Progenitor cell of endocrine pancreas (in vitro differentiated cells): Measurements from ENCODE around the gene RAPGEF3. TPM values are rescaled to one million over a fixed set of nuclear protein-coding genes. Genes with fewer than 3 reads are reported as not detected.

Experiments used
- DNase-seq: peaks from one replicate; pipeline ENCODE4 v3.0.0; 2021; ENCODE audit warnings: low spot score; ENCODE audit not compliant: unreplicated experiment
- H3K27ac Mint-ChIP-seq: 2 replicates; pipeline ENCODE4 v1.8.0; 2021; ENCODE audit warnings: mild to moderate bottlenecking, moderate library complexity, mixed read lengths
- H3K27me3 Mint-ChIP-seq: 2 replicates; pipeline ENCODE4 v1.8.0; 2021; ENCODE audit warnings: mixed read lengths
- H3K36me3 Mint-ChIP-seq: 2 replicates; pipeline ENCODE4 v1.8.0; 2022; ENCODE audit warnings: mixed read lengths; ENCODE audit not compliant: insufficient read depth
- H3K4me1 Mint-ChIP-seq: 2 replicates; pipeline ENCODE4 v1.8.0; 2021; ENCODE audit warnings: low read depth, mixed read lengths
- H3K4me3 Mint-ChIP-seq: 2 replicates; pipeline ENCODE4 v1.8.0; 2021; ENCODE audit warnings: low read depth, mild to moderate bottlenecking, moderate library complexity, mixed read lengths
- H3K9me3 Mint-ChIP-seq: 2 replicates; pipeline ENCODE4 v1.8.0; 2021; ENCODE audit warnings: low read depth, mixed read lengths
- CTCF ChIP-seq: fragments of 200-600 bp; sonication (generic); IDR thresholded peaks from one replicate; pipeline ENCODE4 v1.5.0; 2021; ENCODE audit warnings: antibody characterized with exemption, mild to moderate bottlenecking; ENCODE audit not compliant: unreplicated experiment
- total RNA-seq: library from RNA; stranded (reverse); gene quantifications from 2 replicates; pipeline ENCODE4 v1.2.1, GENCODE V29; 2021

The RAPGEF3 gene
- total RNA-seq, 1 donor from 2014 or later = 1.7 TPM

GRCh38 chr12:47800582-47800981 lies 41.9 kb upstream of the RAPGEF3 start:
- H3K4me3 Mint-ChIP-seq = no peak overlapping the region
- no peaks in the 10 kb centered on the region for H3K27me3 Mint-ChIP-seq
- H3K9me3 Mint-ChIP-seq = no peaks in the 10 kb centered on the region
- no peak for TF ChIP-seq CTCF
- H3K4me1 Mint-ChIP-seq = peaks cover 7% of the 10 kb centered on the region
- DNase-seq = no peak
- H3K27ac Mint-ChIP-seq = no peak overlapping the region
- peaks cover 1% of the 10 kb centered on the region for H3K36me3 Mint-ChIP-seq

GRCh38 chr12:47799357-47799955 lies 40.8 kb upstream of the RAPGEF3 start:
- no peak overlapping the region for H3K4me3 Mint-ChIP-seq
- no peak for DNase-seq
- no peaks in the 10 kb centered on the region for H3K27me3 Mint-ChIP-seq
- H3K27ac Mint-ChIP-seq = no peak overlapping the region
- H3K4me1 Mint-ChIP-seq = peaks cover 7% of the 10 kb centered on the region
- peaks cover 1% of the 10 kb centered on the region for H3K36me3 Mint-ChIP-seq
- no peak for TF ChIP-seq CTCF
- H3K9me3 Mint-ChIP-seq = no peaks in the 10 kb centered on the region

- H3K27ac Mint-ChIP-seq = no peak overlapping the region
- no peak for DNase-seq
- H3K9me3 Mint-ChIP-seq = no peaks in the 10 kb centered on the region
- TF ChIP-seq CTCF = no peak
- peaks cover 5% of the 10 kb centered on the region for H3K4me1 Mint-ChIP-seq
- no peak overlapping the region for H3K4me3 Mint-ChIP-seq
- H3K27me3 Mint-ChIP-seq = no peaks in the 10 kb centered on the region
- H3K36me3 Mint-ChIP-seq = peaks cover 4% of the 10 kb centered on the region
These were observed 39.8 kb upstream of the RAPGEF3 start for GRCh38 chr12:47798382-47798948.

GRCh38 chr12:47797441-47797840 lies 38.8 kb upstream of the RAPGEF3 start:
- DNase-seq = no peak
- peak overlapping the region; percentile 71 for H3K27ac Mint-ChIP-seq

GRCh38 chr12:47795814-47796411 lies 37.2 kb upstream of the RAPGEF3 start:
- Mint-ChIP-seq H3K4me1 (peaks cover 2% of the 10 kb centered on the region), H3K27ac (no peak overlapping the region), H3K36me3 (peaks cover 5% of the 10 kb centered on the region), H3K27me3 (no peaks in the 10 kb centered on the region), H3K4me3 (no peak overlapping the region), H3K9me3 (no peaks in the 10 kb centered on the region)
- no peak for TF ChIP-seq CTCF
- DNase-seq = no peak

More at GRCh38 chr12:47797441-47797840, 38.8 kb upstream of the RAPGEF3 start:
- peak; percentile 56 for TF ChIP-seq CTCF
- no peaks in the 10 kb centered on the region for H3K9me3 Mint-ChIP-seq
- no peak overlapping the region for H3K4me3 Mint-ChIP-seq
- peaks cover 4% of the 10 kb centered on the region for H3K4me1 Mint-ChIP-seq
- H3K27me3 Mint-ChIP-seq = no peaks in the 10 kb centered on the region
- peaks cover 5% of the 10 kb centered on the region for H3K36me3 Mint-ChIP-seq
